ENCODE data around the gene ITGB1. TPM values are rescaled to one million over a fixed set of nuclear protein-coding genes. Genes with fewer than 3 reads are reported as not detected.

Gene ITGB1
- total and polyA plus RNA-seq, 12 donors, result 93.3 to 803 (median 331) TPM

DNA sequence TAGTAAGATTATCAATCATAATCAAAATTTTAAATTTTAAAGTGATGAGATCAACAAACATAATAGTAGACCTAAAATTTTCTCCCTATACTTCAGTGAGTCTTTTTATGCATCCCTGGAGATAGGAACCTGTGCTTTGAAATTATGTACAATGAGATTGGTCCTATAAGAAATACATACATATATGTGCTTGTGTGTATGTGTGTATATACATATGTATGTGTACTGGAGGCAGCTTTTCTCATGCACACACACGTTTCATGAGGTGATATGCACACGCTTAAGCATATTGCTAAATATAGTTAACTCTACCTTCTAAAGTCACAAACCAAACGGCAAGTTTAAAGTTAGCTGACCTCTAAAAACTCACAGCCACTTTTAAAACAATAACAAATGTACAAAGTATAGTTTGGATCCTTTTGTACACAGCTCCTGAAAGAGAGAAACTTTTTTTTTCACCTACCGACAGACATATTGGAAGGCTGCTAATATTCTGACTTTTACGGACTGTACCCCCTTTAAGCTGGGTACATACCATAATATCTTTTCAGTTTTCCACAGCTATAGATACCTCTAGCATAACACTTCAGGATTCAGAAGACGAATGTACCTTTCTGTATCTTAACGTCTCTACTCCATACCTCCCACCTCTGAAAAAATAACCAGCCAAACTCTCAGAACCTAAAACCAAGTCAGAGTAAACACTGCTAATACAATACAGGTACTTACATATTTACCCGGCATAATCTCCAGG, 3.3 kb downstream of the ITGB1 start:
- H3K9me3 ChIP-seq (replicated peaks in 1 of 3), result no peaks in the 10 kb centered on the region
- WGBS, 4 donors, result 45 to 58% (median 52%) methylated on average over 8 of the region's 8 CpGs
- peaks cover 59 to 79% of the 10 kb centered on the region in 2 donors for H3K4me1 ChIP-seq (replicated peaks in 1 of 2)
- intact Hi-C loops (cut with DNase I), result no loop called here
- peak overlapping the region in 1 of 4 donors; percentile 92 for H3K4me3 ChIP-seq
- no peaks in the 10 kb centered on the region for H3K36me3 ChIP-seq (replicated peaks in 1 of 2)
- H3K27ac ChIP-seq, result peak overlapping the region in 2 of 5 donors; percentile 24 to 33
- no peak for TF ChIP-seq POLR2A (IDR thresholded peaks at IDR 0.05)
- TF ChIP-seq, protein P1, sequence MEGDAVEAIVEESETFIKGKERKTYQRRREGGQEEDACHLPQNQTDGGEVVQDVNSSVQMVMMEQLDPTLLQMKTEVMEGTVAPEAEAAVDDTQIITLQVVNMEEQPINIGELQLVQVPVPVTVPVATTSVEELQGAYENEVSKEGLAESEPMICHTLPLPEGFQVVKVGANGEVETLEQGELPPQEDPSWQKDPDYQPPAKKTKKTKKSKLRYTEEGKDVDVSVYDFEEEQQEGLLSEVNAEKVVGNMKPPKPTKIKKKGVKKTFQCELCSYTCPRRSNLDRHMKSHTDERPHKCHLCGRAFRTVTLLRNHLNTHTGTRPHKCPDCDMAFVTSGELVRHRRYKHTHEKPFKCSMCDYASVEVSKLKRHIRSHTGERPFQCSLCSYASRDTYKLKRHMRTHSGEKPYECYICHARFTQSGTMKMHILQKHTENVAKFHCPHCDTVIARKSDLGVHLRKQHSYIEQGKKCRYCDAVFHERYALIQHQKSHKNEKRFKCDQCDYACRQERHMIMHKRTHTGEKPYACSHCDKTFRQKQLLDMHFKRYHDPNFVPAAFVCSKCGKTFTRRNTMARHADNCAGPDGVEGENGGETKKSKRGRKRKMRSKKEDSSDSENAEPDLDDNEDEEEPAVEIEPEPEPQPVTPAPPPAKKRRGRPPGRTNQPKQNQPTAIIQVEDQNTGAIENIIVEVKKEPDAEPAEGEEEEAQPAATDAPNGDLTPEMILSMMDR (IDR thresholded peaks at IDR 0.05), result no peak
- DNase-seq, result no peak
- H3K27me3 ChIP-seq, result no peaks in the 10 kb centered on the region

DNA sequence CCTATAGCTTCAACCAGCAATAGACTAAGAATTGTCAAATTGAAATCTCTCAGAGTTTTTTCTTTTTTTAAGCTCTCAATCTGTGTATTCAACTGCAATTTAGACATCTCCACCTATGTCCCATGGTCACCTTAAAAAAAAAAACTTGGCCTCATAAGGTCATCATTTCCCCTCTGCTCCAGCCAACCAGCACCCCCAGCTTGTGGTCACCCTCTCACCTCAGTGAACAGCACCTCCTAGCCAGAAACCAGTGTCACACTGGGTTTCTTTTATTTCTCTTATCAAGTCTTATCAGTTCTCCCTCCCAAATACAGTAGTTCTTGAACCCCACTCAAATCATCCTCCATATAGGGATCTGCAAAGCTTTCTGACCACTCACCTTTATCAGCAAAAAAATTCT, 4.0 kb downstream of the ITGB1 start:
- H3K9me3 ChIP-seq (replicated peaks in 1 of 3), result no peaks in the 10 kb centered on the region
- peaks cover 55 to 79% of the 10 kb centered on the region in 2 donors for H3K4me1 ChIP-seq (replicated peaks in 1 of 2)
- no peak overlapping the region for H3K4me3 ChIP-seq
- intact Hi-C loops (cut with DNase I), result no loop called here
- no peaks in the 10 kb centered on the region for H3K36me3 ChIP-seq (replicated peaks in 1 of 2)
- H3K27me3 ChIP-seq, result no peaks in the 10 kb centered on the region
- no peak for DNase-seq
- no peak for TF ChIP-seq POLR2A (IDR thresholded peaks at IDR 0.05)
- TF ChIP-seq, protein P1 (IDR thresholded peaks at IDR 0.05), result no peak
- H3K27ac ChIP-seq, result peak overlapping the region in 1 of 5 donors; percentile 24

DNA sequence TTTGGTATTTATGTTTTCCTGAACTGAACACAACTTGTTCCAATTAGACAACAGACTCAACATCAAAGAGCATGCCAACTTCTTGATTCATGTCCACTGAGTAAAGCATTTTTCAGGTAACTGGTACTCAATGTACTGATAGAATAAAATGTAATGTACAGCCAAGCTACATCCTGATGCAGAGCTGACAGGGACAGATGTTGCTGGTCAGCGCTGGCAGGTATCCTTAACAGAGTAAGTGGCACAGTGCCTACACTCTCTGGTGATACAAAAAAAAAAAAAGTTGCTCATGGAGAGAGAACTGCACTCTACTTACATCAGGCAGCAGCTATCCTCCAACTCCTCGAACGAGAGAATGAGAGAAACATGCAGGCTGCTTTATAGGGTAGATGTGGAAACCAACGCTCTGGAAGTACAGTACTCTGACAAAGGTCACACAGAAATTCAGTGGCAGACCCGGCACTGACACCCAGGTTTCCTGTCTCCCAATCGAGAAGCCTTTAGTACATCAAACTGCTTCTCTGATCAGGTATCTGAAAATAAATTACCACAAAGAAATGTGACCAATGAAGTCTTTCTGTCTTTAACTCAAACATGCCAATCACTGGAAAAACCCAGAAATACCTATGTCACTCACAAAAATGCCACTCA, 4.6 kb downstream of the ITGB1 start:
- no peak for TF ChIP-seq POLR2A (IDR thresholded peaks at IDR 0.05)
- TF ChIP-seq, protein P1 (IDR thresholded peaks at IDR 0.05), result no peak
- H3K4me1 ChIP-seq (replicated peaks in 1 of 2), result peaks cover 57 to 84% of the 10 kb centered on the region in 2 donors
- intact Hi-C loops (cut with DNase I), result no loop called here
- H3K9me3 ChIP-seq (replicated peaks in 1 of 3), result no peaks in the 10 kb centered on the region
- H3K27me3 ChIP-seq, result no peaks in the 10 kb centered on the region
- peak overlapping the region in 1 of 5 donors; percentile 24 for H3K27ac ChIP-seq
- no peak overlapping the region for H3K4me3 ChIP-seq
- no peak for DNase-seq
- H3K36me3 ChIP-seq (replicated peaks in 1 of 2), result no peaks in the 10 kb centered on the region
- 28 to 45% (median 38%) methylated on average over 6 of the region's 6 CpGs for WGBS, 4 donors

DNA sequence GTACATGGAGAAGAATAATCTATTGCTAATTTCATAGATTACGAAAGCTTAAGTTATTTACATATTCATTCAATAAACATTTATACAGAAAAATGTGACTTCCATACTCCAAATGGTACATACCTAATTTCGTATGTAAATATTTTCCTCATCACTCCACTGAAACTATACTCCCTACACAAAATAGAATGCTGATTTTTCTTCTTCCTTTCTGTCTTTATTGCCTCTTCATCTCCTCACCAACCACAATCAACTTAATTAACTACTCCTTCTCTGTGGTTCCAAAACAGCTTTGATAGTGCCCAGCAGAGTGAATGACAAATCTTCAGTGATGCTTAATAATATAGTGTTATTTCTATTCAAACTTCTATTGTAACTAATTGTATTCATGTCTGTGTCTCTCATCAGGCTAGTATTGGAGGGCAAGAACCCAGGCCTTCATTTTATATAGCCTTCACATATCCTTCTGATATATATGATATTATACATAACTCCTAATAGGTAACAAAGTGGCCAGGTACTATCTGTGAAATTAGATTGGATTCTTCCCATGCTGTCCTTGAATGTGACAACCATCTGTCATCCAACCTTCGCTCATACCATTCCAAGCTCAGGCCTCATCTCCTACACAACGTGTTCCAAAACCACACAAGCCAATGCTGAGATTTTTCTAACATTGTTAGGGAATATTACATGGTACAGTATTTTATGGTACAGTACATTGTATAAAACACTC, 5.3 kb downstream of the ITGB1 start:
- Histone ChIP-seq H3K4me1 (replicated peaks in 1 of 2) (peaks cover 58 to 88% of the 10 kb centered on the region in 2 donors), H3K36me3 (replicated peaks in 1 of 2) (no peaks in the 10 kb centered on the region), H3K4me3 (no peak overlapping the region), H3K9me3 (replicated peaks in 1 of 3) (no peaks in the 10 kb centered on the region), H3K27me3 (no peaks in the 10 kb centered on the region), H3K27ac (no peak overlapping the region)
- WGBS, 4 donors, result 76 to 81% (median 77%) methylated on average over 4 of the region's 4 CpGs
- intact Hi-C loops (cut with DNase I), result no loop called here
- TF ChIP-seq, protein P1 (IDR thresholded peaks at IDR 0.05), result no peak
- TF ChIP-seq POLR2A (IDR thresholded peaks at IDR 0.05), result no peak
- no peak for DNase-seq
